HL-60 (cell line): ENCODE measurements around the gene RELT.

Experiments
- POLR2AphosphoS5 ChIP-seq: IDR thresholded peaks from 2 replicates; pipeline ENCODE4 v1.6.1; 2012; ENCODE audit warnings: low read depth
- TF ChIP-seq, protein P1 (sequence below): IDR thresholded peaks from one replicate; pipeline ENCODE4 v1.5.1; 2011; ENCODE audit warnings: low read length, control low read depth, inconsistent platforms; ENCODE audit not compliant: insufficient read depth

DNA sequence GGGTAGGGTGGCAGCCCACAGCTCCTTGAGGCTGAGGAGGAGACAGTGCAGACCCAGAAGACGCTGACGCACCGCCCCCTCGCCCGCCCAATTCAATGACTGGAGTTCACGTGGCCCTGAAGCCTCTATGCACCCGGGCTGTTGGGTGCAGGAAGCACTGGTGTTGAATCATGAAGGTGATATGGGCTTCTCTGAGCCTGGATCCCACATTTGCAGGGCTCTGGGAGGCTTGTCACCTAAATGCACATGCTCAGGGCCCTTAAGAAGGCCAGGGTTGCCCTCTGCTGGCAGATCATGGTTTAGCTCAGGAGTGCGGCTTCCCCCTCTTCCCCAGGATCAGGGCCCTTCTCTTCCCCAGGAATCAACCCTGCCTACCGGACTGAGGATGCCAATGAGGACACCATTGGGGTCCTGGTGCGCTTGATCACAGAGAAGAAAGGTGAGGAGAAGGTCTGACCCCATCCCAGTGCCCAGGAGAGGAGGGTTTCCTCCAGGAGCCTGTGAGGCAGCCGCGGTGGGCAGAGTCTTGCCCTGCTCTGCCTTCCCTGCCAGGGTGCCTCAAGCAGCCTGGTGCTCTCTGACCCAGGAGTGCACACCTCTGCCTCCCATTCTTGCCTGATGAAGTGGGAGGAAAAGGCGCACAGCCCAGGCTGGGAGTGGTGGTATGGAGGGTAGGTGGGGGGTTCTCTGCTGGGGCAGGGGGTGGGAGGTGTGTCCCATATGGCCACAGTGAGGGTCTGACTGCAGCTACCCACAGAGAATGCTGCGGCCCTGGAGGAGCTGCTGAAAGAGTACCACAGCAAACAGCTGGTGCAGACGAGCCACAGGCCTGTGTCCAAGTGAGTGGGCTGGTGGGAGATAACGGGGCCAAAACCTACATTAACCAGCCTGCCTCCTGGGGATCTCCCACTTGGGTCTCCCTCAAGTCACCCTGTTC, 17.5 kb downstream of the RELT start:
- peak; percentile 61 for TF ChIP-seq POLR2AphosphoS5
- TF ChIP-seq, protein P1, sequence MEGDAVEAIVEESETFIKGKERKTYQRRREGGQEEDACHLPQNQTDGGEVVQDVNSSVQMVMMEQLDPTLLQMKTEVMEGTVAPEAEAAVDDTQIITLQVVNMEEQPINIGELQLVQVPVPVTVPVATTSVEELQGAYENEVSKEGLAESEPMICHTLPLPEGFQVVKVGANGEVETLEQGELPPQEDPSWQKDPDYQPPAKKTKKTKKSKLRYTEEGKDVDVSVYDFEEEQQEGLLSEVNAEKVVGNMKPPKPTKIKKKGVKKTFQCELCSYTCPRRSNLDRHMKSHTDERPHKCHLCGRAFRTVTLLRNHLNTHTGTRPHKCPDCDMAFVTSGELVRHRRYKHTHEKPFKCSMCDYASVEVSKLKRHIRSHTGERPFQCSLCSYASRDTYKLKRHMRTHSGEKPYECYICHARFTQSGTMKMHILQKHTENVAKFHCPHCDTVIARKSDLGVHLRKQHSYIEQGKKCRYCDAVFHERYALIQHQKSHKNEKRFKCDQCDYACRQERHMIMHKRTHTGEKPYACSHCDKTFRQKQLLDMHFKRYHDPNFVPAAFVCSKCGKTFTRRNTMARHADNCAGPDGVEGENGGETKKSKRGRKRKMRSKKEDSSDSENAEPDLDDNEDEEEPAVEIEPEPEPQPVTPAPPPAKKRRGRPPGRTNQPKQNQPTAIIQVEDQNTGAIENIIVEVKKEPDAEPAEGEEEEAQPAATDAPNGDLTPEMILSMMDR, result peak; percentile 67
